Type B pancreatic cell (in vitro differentiated cells): Measurements from ENCODE around the gene MRPL2. TPM values are rescaled to one million over a fixed set of nuclear protein-coding genes. Genes with fewer than 3 reads are reported as not detected.
A peak's percentile ranks its signal among the peaks of the same experiment; 100 is the strongest.

ENCODE experiments used
- DNase-seq: peaks from one replicate; pipeline ENCODE4 v3.0.0; 2021; ENCODE audit warnings: mixed read lengths; ENCODE audit not compliant: unreplicated experiment; ENCODE audit errors: extremely low spot score
- H3K27ac Mint-ChIP-seq: 2 replicates; pipeline ENCODE4 v1.8.0; 2021; ENCODE audit warnings: mild to moderate bottlenecking, mixed read lengths
- H3K27me3 Mint-ChIP-seq: 2 replicates; pipeline ENCODE4 v1.8.0; 2021; ENCODE audit warnings: mixed read lengths
- H3K36me3 Mint-ChIP-seq: 2 replicates; pipeline ENCODE4 v1.8.0; 2021; ENCODE audit warnings: mixed read lengths
- H3K4me1 Mint-ChIP-seq: one replicate; pipeline ENCODE4 v1.8.0; 2021; ENCODE audit warnings: mixed read lengths; ENCODE audit not compliant: unreplicated experiment
- H3K4me3 Mint-ChIP-seq: 2 replicates; pipeline ENCODE4 v1.8.0; 2021; ENCODE audit warnings: mild to moderate bottlenecking, mixed read lengths
- H3K9me3 Mint-ChIP-seq: 2 replicates; pipeline ENCODE4 v1.8.0; 2021; ENCODE audit warnings: mixed read lengths
- CTCF ChIP-seq: fragments of 200-600 bp; sonication (generic); conservative IDR thresholded peaks from 2 replicates; pipeline ENCODE4 v1.5.0; 2021; ENCODE audit warnings: antibody characterized with exemption, mild to moderate bottlenecking
- total RNA-seq: library from RNA; stranded (reverse); gene quantifications from 2 replicates; pipeline ENCODE4 v1.2.1, GENCODE V29; 2021; ENCODE audit warnings: low replicate concordance

MRPL2 gene
- total RNA-seq, 1 donor from 2014 or later = 58.6 TPM

DNA sequence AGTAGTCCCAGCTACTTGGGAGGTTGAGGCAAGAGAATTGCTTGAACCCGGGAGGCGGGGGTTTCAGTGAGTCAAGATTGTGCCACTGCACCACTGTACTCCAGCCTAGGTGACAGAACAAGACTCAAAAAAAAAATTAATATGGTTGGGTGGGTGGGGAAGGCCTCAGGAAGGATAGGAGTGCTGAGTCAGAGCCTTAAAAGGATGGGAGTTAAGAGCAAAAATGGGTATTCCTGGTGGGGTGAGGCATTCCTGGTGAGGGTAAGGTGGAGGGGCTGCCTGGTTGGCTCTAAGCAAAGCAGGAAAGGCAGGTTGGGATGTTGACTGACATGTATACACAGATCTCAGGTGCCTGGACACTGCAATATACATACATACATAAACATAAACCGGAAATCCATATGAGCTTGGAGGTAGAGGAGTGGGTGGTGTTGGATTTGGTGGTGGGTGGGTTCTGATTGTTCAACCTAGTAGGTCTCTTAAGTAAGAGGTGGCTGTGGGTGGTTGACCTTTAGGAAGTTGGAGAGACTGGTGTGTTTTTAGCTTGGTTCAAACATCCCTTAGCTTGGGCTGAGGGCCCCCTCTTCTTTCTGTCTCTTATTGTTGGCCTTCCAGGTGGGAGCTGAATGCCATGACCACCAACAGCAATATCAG, 39.1 kb downstream of the MRPL2 start:
- peaks cover 23% of the 10 kb centered on the region for H3K36me3 Mint-ChIP-seq
- H3K27ac Mint-ChIP-seq = peak overlapping the region; percentile 80
- H3K27me3 Mint-ChIP-seq = no peaks in the 10 kb centered on the region
- no peak for TF ChIP-seq CTCF
- H3K9me3 Mint-ChIP-seq = no peaks in the 10 kb centered on the region
- peak overlapping the region; percentile 81 for H3K4me3 Mint-ChIP-seq
- no peak for DNase-seq
- H3K4me1 Mint-ChIP-seq = peaks cover 15% of the 10 kb centered on the region

GRCh38 chr6:43019152-43019551, 40.1 kb downstream of the MRPL2 start:
- no peaks in the 10 kb centered on the region for H3K27me3 Mint-ChIP-seq
- peak overlapping the region; percentile 63 for H3K4me3 Mint-ChIP-seq
- no peak overlapping the region for H3K27ac Mint-ChIP-seq
- DNase-seq = no peak
- peaks cover 20% of the 10 kb centered on the region for H3K4me1 Mint-ChIP-seq
- H3K9me3 Mint-ChIP-seq = no peaks in the 10 kb centered on the region
- no peak for TF ChIP-seq CTCF
- peaks cover 15% of the 10 kb centered on the region for H3K36me3 Mint-ChIP-seq

GRCh38 chr6:43016943-43017334, 42.3 kb downstream of the MRPL2 start:
- Mint-ChIP-seq H3K36me3 (peaks cover 16% of the 10 kb centered on the region), H3K27me3 (no peaks in the 10 kb centered on the region), H3K9me3 (no peaks in the 10 kb centered on the region), H3K4me3 (no peak overlapping the region), H3K4me1 (peaks cover 30% of the 10 kb centered on the region), H3K27ac (no peak overlapping the region)
- TF ChIP-seq CTCF = no peak
- DNase-seq = no peak

- peak overlapping the region; percentile 36 for H3K27ac Mint-ChIP-seq
- DNase-seq = no peak
- H3K36me3 Mint-ChIP-seq = peaks cover 16% of the 10 kb centered on the region
- peaks cover 30% of the 10 kb centered on the region for H3K4me1 Mint-ChIP-seq
- H3K4me3 Mint-ChIP-seq = peak overlapping the region; percentile 76
- no peaks in the 10 kb centered on the region for H3K9me3 Mint-ChIP-seq
- TF ChIP-seq CTCF = no peak
- H3K27me3 Mint-ChIP-seq = no peaks in the 10 kb centered on the region
Measured at GRCh38 chr6:43016176-43016942, 42.9 kb downstream of the MRPL2 start.

DNA sequence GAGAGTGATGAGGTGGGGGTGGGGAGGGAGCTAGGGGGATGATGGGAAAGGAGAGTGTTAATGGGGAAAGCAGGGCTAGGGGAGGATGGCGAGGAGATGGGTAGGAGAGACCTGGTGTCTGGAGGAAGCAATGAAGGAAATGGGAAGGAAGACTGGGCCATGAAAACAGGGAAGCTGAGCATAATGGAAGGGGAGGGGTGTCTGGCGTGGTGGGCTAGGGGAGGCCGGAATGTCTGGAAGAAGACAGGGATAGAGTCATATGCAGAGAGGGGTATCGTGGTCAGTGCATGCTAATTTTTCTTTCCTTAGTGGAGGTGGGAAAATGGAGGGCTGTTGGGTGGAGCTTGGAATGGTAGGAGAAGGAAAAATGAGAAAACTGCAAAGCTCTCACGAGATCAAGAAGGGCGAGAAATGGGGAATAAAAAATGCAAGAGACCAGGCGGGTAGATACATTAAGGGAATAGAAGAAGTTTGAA, 44.8 kb downstream of the MRPL2 start:
- Mint-ChIP-seq H3K27me3 (no peaks in the 10 kb centered on the region), H3K4me1 (peaks cover 26% of the 10 kb centered on the region), H3K27ac (peak overlapping the region; percentile 92), H3K36me3 (peaks cover 11% of the 10 kb centered on the region), H3K9me3 (no peaks in the 10 kb centered on the region), H3K4me3 (peak overlapping the region; percentile 98)
- no peak for TF ChIP-seq CTCF
- no peak for DNase-seq
